ENCODE data around the gene PCDH15.

GRCh38 chr10:54060572-54060971, 740.5 kb downstream of the PCDH15 start:
- TF ChIP-seq EZH2 (IDR thresholded peaks at IDR 0.05; ENCODE audit: insufficient read depth, poor library complexity, severe bottlenecking) (no peak), EZH2phosphoT487 (IDR thresholded peaks at IDR 0.05; ENCODE audit: insufficient read depth, low read depth) (no peak)
